Measurements from ENCODE around the gene ATXN2. TPM values are rescaled to one million over a fixed set of nuclear protein-coding genes. Genes with fewer than 3 reads are reported as not detected.

Gene ATXN2
- total RNA-seq, 2 experiments from 2014 or later = 35.1 to 35.3 TPM

GRCh38 chr12:111447571-111448265 is 151.4 kb downstream of the ATXN2 start:
- peak; percentile 14 for DNase-seq
- ChIA-PET POLR2A (interaction anchor here (1.2 to 10.9 kb wide), 5 partner anchors 13 to 51 kb away, joined by 5 to 257 read pairs (median 39); partner anchors contain the start of gene SH2B3), CTCF (interaction anchor here (14.4 kb wide), 1 partner anchor 48 kb away, joined by 527 read pairs; the partner anchor contains the start of gene SH2B3)
- H3K4me3 Mint-ChIP-seq = no peak overlapping the region
- peaks cover 1% of the 10 kb centered on the region for H3K27me3 Mint-ChIP-seq
- no peaks in the 10 kb centered on the region for H3K9me3 Mint-ChIP-seq
- H3K27ac Mint-ChIP-seq = no peak overlapping the region
- peaks cover 70% of the 10 kb centered on the region for H3K4me1 Mint-ChIP-seq
- peaks cover 71% of the 10 kb centered on the region for H3K36me3 Mint-ChIP-seq (ENCODE audit: low read depth)

- peaks cover 77% of the 10 kb centered on the region for H3K4me1 Mint-ChIP-seq
- H3K4me3 Mint-ChIP-seq = no peak overlapping the region
- peak; percentile 8 for DNase-seq
- H3K27ac Mint-ChIP-seq = no peak overlapping the region
- CTCF ChIA-PET = interaction anchor here (1.1 to 4.4 kb wide), 4 partner anchors 44 to 671 kb away, joined by 3 to 56 read pairs (median 4); no protein-coding TSS in a partner anchor
- no peaks in the 10 kb centered on the region for H3K9me3 Mint-ChIP-seq
- POLR2A ChIA-PET = interaction anchor here (1.0 to 10.9 kb wide), 4 partner anchors 17 to 239 kb away, joined by 3 to 257 read pairs (median 128); partner anchors contain the start of genes ACAD10, BRAP and SH2B3
- peaks cover 1% of the 10 kb centered on the region for H3K27me3 Mint-ChIP-seq
- peaks cover 76% of the 10 kb centered on the region for H3K36me3 Mint-ChIP-seq (ENCODE audit: low read depth)
These were observed 152.2 kb downstream of the ATXN2 start for GRCh38 chr12:111446631-111447570.

- peaks cover 70% of the 10 kb centered on the region for H3K36me3 Mint-ChIP-seq (ENCODE audit: low read depth)
- POLR2A ChIA-PET = interaction anchor here (1.0 to 10.9 kb wide), 5 partner anchors 15 to 240 kb away, joined by 3 to 257 read pairs (median 8); partner anchors contain the start of genes ACAD10, BRAP and SH2B3
- peaks cover 75% of the 10 kb centered on the region for H3K4me1 Mint-ChIP-seq
- DNase-seq = peak; percentile 16
- H3K4me3 Mint-ChIP-seq = no peak overlapping the region
- CTCF ChIA-PET = interaction anchor here (1.1 to 4.6 kb wide), 9 partner anchors 11 to 670 kb away, joined by 3 to 56 read pairs (median 6); no protein-coding TSS in a partner anchor
- H3K27ac Mint-ChIP-seq = peak overlapping the region; percentile 52
- peaks cover 1% of the 10 kb centered on the region for H3K27me3 Mint-ChIP-seq
- no peaks in the 10 kb centered on the region for H3K9me3 Mint-ChIP-seq
These were observed 153.2 kb downstream of the ATXN2 start for GRCh38 chr12:111445726-111446581.

- H3K27ac Mint-ChIP-seq = peak overlapping the region; percentile 84
- ChIA-PET CTCF (interaction anchor here (0.5 to 4.6 kb wide), 12 partner anchors 10 to 61 kb away, joined by 3 to 56 read pairs (median 5); no protein-coding TSS in a partner anchor), POLR2A (interaction anchor here (0.6 to 10.9 kb wide), 9 partner anchors 8 to 388 kb away, joined by 3 to 257 read pairs (median 4); partner anchors contain the start of gene SH2B3)
- H3K36me3 Mint-ChIP-seq (ENCODE audit: low read depth) = peaks cover 70% of the 10 kb centered on the region
- H3K9me3 Mint-ChIP-seq = no peaks in the 10 kb centered on the region
- peaks cover 72% of the 10 kb centered on the region for H3K4me1 Mint-ChIP-seq
- H3K4me3 Mint-ChIP-seq = peak overlapping the region; percentile 48
- peaks cover 1% of the 10 kb centered on the region for H3K27me3 Mint-ChIP-seq
- peak; percentile 93 for DNase-seq
These were observed 154.0 kb downstream of the ATXN2 start for GRCh38 chr12:111444925-111445725.

- Mint-ChIP-seq H3K27me3 (peaks cover 1% of the 10 kb centered on the region), H3K4me3 (peak overlapping the region; percentile 48), H3K9me3 (no peaks in the 10 kb centered on the region), H3K36me3 (ENCODE audit: low read depth) (peaks cover 69% of the 10 kb centered on the region), H3K27ac (peak overlapping the region; percentile 84), H3K4me1 (peaks cover 70% of the 10 kb centered on the region)
- ChIA-PET CTCF (interaction anchor here (0.5 to 4.6 kb wide), 13 partner anchors 9 to 48 kb away, joined by 3 to 56 read pairs (median 4); no protein-coding TSS in a partner anchor), POLR2A (interaction anchor here (0.8 to 10.9 kb wide), 7 partner anchors 13 to 387 kb away, joined by 3 to 257 read pairs (median 4); partner anchors contain the start of gene SH2B3)
- DNase-seq = peak; percentile 69
These were observed 154.7 kb downstream of the ATXN2 start for GRCh38 chr12:111444314-111444924.

GRCh38 chr12:111443586-111443985 is 155.5 kb downstream of the ATXN2 start:
- Mint-ChIP-seq H3K27ac (peak overlapping the region; percentile 52), H3K4me1 (peaks cover 64% of the 10 kb centered on the region), H3K4me3 (no peak overlapping the region), H3K9me3 (no peaks in the 10 kb centered on the region), H3K27me3 (peaks cover 3% of the 10 kb centered on the region), H3K36me3 (ENCODE audit: low read depth) (peaks cover 63% of the 10 kb centered on the region)
- DNase-seq = no peak
- CTCF ChIA-PET = interaction anchor here (0.8 to 4.6 kb wide), 10 partner anchors 8 to 47 kb away, joined by 3 to 56 read pairs (median 14); no protein-coding TSS in a partner anchor
- POLR2A ChIA-PET = interaction anchor here (1.8 to 10.9 kb wide), 3 partner anchors 14 to 38 kb away, joined by 4 to 257 read pairs (median 252); partner anchors contain the start of gene SH2B3

GRCh38 chr12:111443086-111443485 is 156.0 kb downstream of the ATXN2 start:
- H3K27me3 Mint-ChIP-seq = peaks cover 3% of the 10 kb centered on the region
- peaks cover 69% of the 10 kb centered on the region for H3K4me1 Mint-ChIP-seq
- ChIA-PET CTCF (interaction anchor here (0.6 to 4.6 kb wide), 9 partner anchors 8 to 218 kb away, joined by 3 to 56 read pairs (median 20); no protein-coding TSS in a partner anchor), POLR2A (interaction anchor here (10.7 to 10.9 kb wide), 2 partner anchors 13 to 37 kb away, joined by 252 to 257 read pairs; partner anchors contain the start of gene SH2B3)
- H3K36me3 Mint-ChIP-seq (ENCODE audit: low read depth) = peaks cover 61% of the 10 kb centered on the region
- no peak overlapping the region for H3K4me3 Mint-ChIP-seq
- H3K9me3 Mint-ChIP-seq = no peaks in the 10 kb centered on the region
- peak overlapping the region; percentile 52 for H3K27ac Mint-ChIP-seq
- no peak for DNase-seq

GRCh38 chr12:111442301-111443045 is 156.6 kb downstream of the ATXN2 start:
- peaks cover 75% of the 10 kb centered on the region for H3K4me1 Mint-ChIP-seq
- no peak overlapping the region for H3K27ac Mint-ChIP-seq
- H3K27me3 Mint-ChIP-seq = peaks cover 3% of the 10 kb centered on the region
- H3K4me3 Mint-ChIP-seq = no peak overlapping the region
- CTCF ChIA-PET = interaction anchor here (0.6 to 4.6 kb wide), 4 partner anchors 9 to 218 kb away, joined by 3 to 51 read pairs (median 12); no protein-coding TSS in a partner anchor
- H3K36me3 Mint-ChIP-seq (ENCODE audit: low read depth) = peaks cover 56% of the 10 kb centered on the region
- POLR2A ChIA-PET = interaction anchor here (10.7 to 10.9 kb wide), 2 partner anchors 12 to 37 kb away, joined by 252 to 257 read pairs; partner anchors contain the start of gene SH2B3
- H3K9me3 Mint-ChIP-seq = no peaks in the 10 kb centered on the region
- no peak for DNase-seq

- Mint-ChIP-seq H3K4me3 (no peak overlapping the region), H3K4me1 (peaks cover 82% of the 10 kb centered on the region), H3K9me3 (no peaks in the 10 kb centered on the region), H3K36me3 (ENCODE audit: low read depth) (peaks cover 46% of the 10 kb centered on the region), H3K27me3 (peaks cover 3% of the 10 kb centered on the region), H3K27ac (no peak overlapping the region)
- DNase-seq = no peak
- CTCF ChIA-PET = interaction anchor here (0.6 to 4.6 kb wide), 3 partner anchors 11 to 232 kb away, joined by 3 to 51 read pairs (median 20); no protein-coding TSS in a partner anchor
- POLR2A ChIA-PET = interaction anchor here (1.4 to 10.9 kb wide), 2 partner anchors 11 to 37 kb away, joined by 3 to 252 read pairs; no protein-coding TSS in a partner anchor
These were observed 157.8 kb downstream of the ATXN2 start for GRCh38 chr12:111441107-111441928.
